Measurements from ENCODE around the gene NRDE2. TPM values are rescaled to one million over a fixed set of nuclear protein-coding genes. Genes with fewer than 3 reads are reported as not detected.

NRDE2 gene
- total RNA-seq, 1 experiment from 2014 or later: 19.2 TPM

- intact Hi-C loops (cut with micrococcal nuclease; ENCODE audit: unreplicated experiment): no loop called here
- TF ChIP-seq, protein P1, sequence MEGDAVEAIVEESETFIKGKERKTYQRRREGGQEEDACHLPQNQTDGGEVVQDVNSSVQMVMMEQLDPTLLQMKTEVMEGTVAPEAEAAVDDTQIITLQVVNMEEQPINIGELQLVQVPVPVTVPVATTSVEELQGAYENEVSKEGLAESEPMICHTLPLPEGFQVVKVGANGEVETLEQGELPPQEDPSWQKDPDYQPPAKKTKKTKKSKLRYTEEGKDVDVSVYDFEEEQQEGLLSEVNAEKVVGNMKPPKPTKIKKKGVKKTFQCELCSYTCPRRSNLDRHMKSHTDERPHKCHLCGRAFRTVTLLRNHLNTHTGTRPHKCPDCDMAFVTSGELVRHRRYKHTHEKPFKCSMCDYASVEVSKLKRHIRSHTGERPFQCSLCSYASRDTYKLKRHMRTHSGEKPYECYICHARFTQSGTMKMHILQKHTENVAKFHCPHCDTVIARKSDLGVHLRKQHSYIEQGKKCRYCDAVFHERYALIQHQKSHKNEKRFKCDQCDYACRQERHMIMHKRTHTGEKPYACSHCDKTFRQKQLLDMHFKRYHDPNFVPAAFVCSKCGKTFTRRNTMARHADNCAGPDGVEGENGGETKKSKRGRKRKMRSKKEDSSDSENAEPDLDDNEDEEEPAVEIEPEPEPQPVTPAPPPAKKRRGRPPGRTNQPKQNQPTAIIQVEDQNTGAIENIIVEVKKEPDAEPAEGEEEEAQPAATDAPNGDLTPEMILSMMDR (IDR thresholded peaks at IDR 0.05; ENCODE audit: unreplicated experiment): no peak
- no TSS peak for BruUV-seq (replicated peaks)
- Mint-ChIP-seq H3K27ac (ENCODE audit: unreplicated experiment) (no peak overlapping the region), H3K4me3 (ENCODE audit: low read depth, unreplicated experiment) (no peak overlapping the region), H3K36me3 (ENCODE audit: insufficient read depth, unreplicated experiment) (peaks cover 20% of the 10 kb centered on the region), H3K4me1 (ENCODE audit: low read depth, unreplicated experiment) (no peaks in the 10 kb centered on the region), H3K27me3 (ENCODE audit: unreplicated experiment) (no peaks in the 10 kb centered on the region), H3K9me3 (ENCODE audit: low read depth, unreplicated experiment) (no peaks in the 10 kb centered on the region)
- no peak for DNase-seq
- CTCF ChIA-PET: no interaction called here
Measured at GRCh38 chr14:90296641-90297040, 35.1 kb downstream of the NRDE2 start.

DNA sequence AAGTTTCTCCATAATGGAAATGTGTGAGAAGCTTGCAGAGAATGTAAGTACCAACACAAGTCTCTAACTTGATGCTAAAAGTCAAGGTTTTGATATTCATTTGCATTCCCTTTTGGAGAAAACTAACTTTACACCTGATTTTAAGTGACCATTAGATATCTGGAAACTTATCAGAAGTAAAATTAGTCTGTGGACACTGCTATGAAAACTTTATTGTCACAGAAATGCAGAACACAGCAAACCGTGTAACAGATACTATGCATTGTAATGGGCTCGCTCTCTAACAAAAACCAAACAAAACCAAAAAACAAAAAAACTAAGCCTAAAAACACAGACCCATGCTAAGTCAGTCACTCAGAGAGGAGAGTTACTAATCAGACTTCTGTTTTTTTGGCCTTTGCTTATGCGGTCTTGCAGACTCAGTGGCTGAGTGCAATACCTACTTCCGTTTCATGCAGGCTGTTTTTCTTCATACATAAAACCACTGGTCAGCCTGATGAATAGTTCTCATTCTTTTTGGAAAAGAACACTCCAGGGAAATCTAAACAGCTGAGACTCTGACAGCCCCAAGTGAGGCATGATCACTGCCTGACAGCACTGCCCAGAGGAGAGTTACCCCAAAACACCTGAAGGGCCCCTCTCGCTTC, 35.7 kb downstream of the NRDE2 start:
- intact Hi-C loops (cut with micrococcal nuclease; ENCODE audit: unreplicated experiment): no loop called here
- H3K27me3 Mint-ChIP-seq (ENCODE audit: unreplicated experiment): no peaks in the 10 kb centered on the region
- H3K4me1 Mint-ChIP-seq (ENCODE audit: low read depth, unreplicated experiment): no peaks in the 10 kb centered on the region
- no peak overlapping the region for H3K4me3 Mint-ChIP-seq (ENCODE audit: low read depth, unreplicated experiment)
- H3K36me3 Mint-ChIP-seq (ENCODE audit: insufficient read depth, unreplicated experiment): peaks cover 19% of the 10 kb centered on the region
- no peak for DNase-seq
- no peaks in the 10 kb centered on the region for H3K9me3 Mint-ChIP-seq (ENCODE audit: low read depth, unreplicated experiment)
- CTCF ChIA-PET: no interaction called here
- H3K27ac Mint-ChIP-seq (ENCODE audit: unreplicated experiment): no peak overlapping the region
- TF ChIP-seq, protein P1 (IDR thresholded peaks at IDR 0.05; ENCODE audit: unreplicated experiment): no peak
- BruUV-seq (replicated peaks): no TSS peak

DNA sequence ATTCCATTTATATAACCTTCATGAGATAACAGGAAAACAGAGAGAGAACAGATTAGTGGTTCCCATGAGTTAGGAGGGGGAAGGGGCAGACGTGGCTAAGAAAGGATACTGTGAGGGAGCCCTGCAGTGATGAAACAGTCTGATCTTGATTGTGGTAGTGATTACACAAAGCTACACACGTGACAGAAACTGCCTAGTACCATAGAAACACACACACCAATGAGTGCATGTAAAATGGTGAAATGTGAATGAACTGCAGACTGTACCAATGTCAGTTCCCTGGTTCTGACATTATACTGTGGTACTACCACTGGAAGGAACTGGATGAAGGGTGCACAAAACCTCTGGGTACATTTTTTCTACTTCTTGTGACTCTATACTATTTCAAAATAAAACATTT, 36.9 kb downstream of the NRDE2 start:
- DNase-seq: no peak
- CTCF ChIA-PET: no interaction called here
- TF ChIP-seq, protein P1 (IDR thresholded peaks at IDR 0.05; ENCODE audit: unreplicated experiment): no peak
- H3K4me3 Mint-ChIP-seq (ENCODE audit: low read depth, unreplicated experiment): no peak overlapping the region
- H3K9me3 Mint-ChIP-seq (ENCODE audit: low read depth, unreplicated experiment): no peaks in the 10 kb centered on the region
- H3K36me3 Mint-ChIP-seq (ENCODE audit: insufficient read depth, unreplicated experiment): peaks cover 11% of the 10 kb centered on the region
- H3K27ac Mint-ChIP-seq (ENCODE audit: unreplicated experiment): no peak overlapping the region
- no TSS peak for BruUV-seq (replicated peaks)
- no peaks in the 10 kb centered on the region for H3K4me1 Mint-ChIP-seq (ENCODE audit: low read depth, unreplicated experiment)
- no peaks in the 10 kb centered on the region for H3K27me3 Mint-ChIP-seq (ENCODE audit: unreplicated experiment)
- intact Hi-C loops (cut with micrococcal nuclease; ENCODE audit: unreplicated experiment): no loop called here

GRCh38 chr14:90293766-90294730, 37.7 kb downstream of the NRDE2 start:
- CTCF ChIA-PET: no interaction called here
- Mint-ChIP-seq H3K27ac (ENCODE audit: unreplicated experiment) (no peak overlapping the region), H3K36me3 (ENCODE audit: insufficient read depth, unreplicated experiment) (peaks cover 11% of the 10 kb centered on the region), H3K27me3 (ENCODE audit: unreplicated experiment) (no peaks in the 10 kb centered on the region), H3K4me3 (ENCODE audit: low read depth, unreplicated experiment) (no peak overlapping the region), H3K9me3 (ENCODE audit: low read depth, unreplicated experiment) (no peaks in the 10 kb centered on the region), H3K4me1 (ENCODE audit: low read depth, unreplicated experiment) (no peaks in the 10 kb centered on the region)
- no TSS peak for BruUV-seq (replicated peaks)
- TF ChIP-seq, protein P1 (IDR thresholded peaks at IDR 0.05; ENCODE audit: unreplicated experiment): no peak
- intact Hi-C loops (cut with micrococcal nuclease; ENCODE audit: unreplicated experiment): no loop called here
- DNase-seq: no peak

All from Calu3 (cell line).